ENCODE data around the gene ST6GALNAC4. TPM values are rescaled to one million over a fixed set of nuclear protein-coding genes. Genes with fewer than 3 reads are reported as not detected.
A peak's percentile ranks its signal among the peaks of the same experiment; 100 is the strongest.

Gene ST6GALNAC4
- polyA plus RNA-seq, 3 donors: 8.9 to 14.0 (median 10.3) TPM

- no peaks in the 10 kb centered on the region for H3K36me3 ChIP-seq (replicated peaks in 1 of 2; ENCODE audit: control insufficient read depth in 1 of 2, insufficient read depth in 2 of 2, low read length in 2 of 2)
- intact Hi-C loops (cut with micrococcal nuclease): loop anchor here (5.0 to 10.0 kb wide), 2 partner anchors 143 to 176 kb away; no protein-coding TSS in a partner anchor
- H3K9ac ChIP-seq (ENCODE audit: insufficient read depth, low read length, poor library complexity, severe bottlenecking): no peak overlapping the region
- H3K79me2 ChIP-seq (ENCODE audit: insufficient read depth, low read length): peaks cover 13% of the 10 kb centered on the region
- H3K9me3 ChIP-seq (replicated peaks in 1 of 2; ENCODE audit: control insufficient read depth in 1 of 2, insufficient read depth in 1 of 2, low read length in 2 of 2): no peaks in the 10 kb centered on the region
- no peak for TF ChIP-seq CTCF (IDR thresholded peaks at IDR 0.05)
- Mint-ChIP-seq H3K9me3 (no peaks in the 10 kb centered on the region), H3K27me3 (ENCODE audit: low read depth in 3 of 3) (peaks cover 0 to 3% (median 0%) of the 10 kb centered on the region in 3 donors), H3K4me3 (no peak overlapping the region), H3K36me3 (peaks cover 6 to 8% of the 10 kb centered on the region in 2 donors), H3K4me1 (peaks cover 31% of the 10 kb centered on the region), H3K27ac (peak overlapping the region in 1 of 7 donors; percentile 7)
- H3K4me2 ChIP-seq (replicated peaks; ENCODE audit: extremely low read depth, low read length, poor library complexity, severe bottlenecking): no peak overlapping the region
- 97% methylated on average over 8 of the region's 18 CpGs for WGBS (ENCODE audit: insufficient coverage)
- no peak overlapping the region for H2AFZ ChIP-seq (ENCODE audit: insufficient read depth, low read depth, low read length, poor library complexity, severe bottlenecking)
- H3K27me3 ChIP-seq (ENCODE audit: control insufficient read depth in 2 of 2, insufficient read depth in 2 of 2, low read length in 2 of 2): no peaks in the 10 kb centered on the region
- no peak overlapping the region for H3K27ac ChIP-seq (ENCODE audit: low read depth in 1 of 2, low read length in 2 of 2)
- peaks cover 8% of the 10 kb centered on the region for H4K20me1 ChIP-seq (ENCODE audit: insufficient read depth, low read length)
- H3K4me3 ChIP-seq (replicated peaks in 1 of 3; ENCODE audit: low read depth in 2 of 3, low read length in 3 of 3): no peak overlapping the region
- DNase-seq: no peak
- peaks cover 25 to 31% of the 10 kb centered on the region in 2 donors for H3K4me1 ChIP-seq (ENCODE audit: control insufficient read depth in 1 of 2, insufficient read depth in 2 of 2, low read length in 2 of 2)
Measured at GRCh38 chr9:127941062-127941960, 24.5 kb upstream of the ST6GALNAC4 start.

GRCh38 chr9:127940593-127940992, 23.8 kb upstream of the ST6GALNAC4 start:
- H3K9ac ChIP-seq (ENCODE audit: insufficient read depth, low read length, poor library complexity, severe bottlenecking): no peak overlapping the region
- H3K79me2 ChIP-seq (ENCODE audit: insufficient read depth, low read length): peaks cover 20% of the 10 kb centered on the region
- Mint-ChIP-seq H3K4me1 (peaks cover 38% of the 10 kb centered on the region), H3K4me3 (no peak overlapping the region), H3K27ac (no peak overlapping the region), H3K27me3 (ENCODE audit: low read depth in 3 of 3) (peaks cover 0 to 3% (median 0%) of the 10 kb centered on the region in 3 donors), H3K36me3 (peaks cover 9 to 13% of the 10 kb centered on the region in 2 donors), H3K9me3 (no peaks in the 10 kb centered on the region)
- H4K20me1 ChIP-seq (ENCODE audit: insufficient read depth, low read length): peaks cover 15% of the 10 kb centered on the region
- no peak for TF ChIP-seq CTCF (IDR thresholded peaks at IDR 0.05)
- no peak overlapping the region for H2AFZ ChIP-seq (ENCODE audit: insufficient read depth, low read depth, low read length, poor library complexity, severe bottlenecking)
- intact Hi-C loops (cut with micrococcal nuclease): loop anchor here (5.0 to 10.0 kb wide), 2 partner anchors 144 to 177 kb away; no protein-coding TSS in a partner anchor
- no peaks in the 10 kb centered on the region for H3K27me3 ChIP-seq (ENCODE audit: control insufficient read depth in 2 of 2, insufficient read depth in 2 of 2, low read length in 2 of 2)
- no peaks in the 10 kb centered on the region for H3K9me3 ChIP-seq (replicated peaks in 1 of 2; ENCODE audit: control insufficient read depth in 1 of 2, insufficient read depth in 1 of 2, low read length in 2 of 2)
- WGBS (ENCODE audit: insufficient coverage): 100% methylated on average over 1 of the region's 4 CpGs
- H3K4me1 ChIP-seq (ENCODE audit: control insufficient read depth in 1 of 2, insufficient read depth in 2 of 2, low read length in 2 of 2): peaks cover 32 to 38% of the 10 kb centered on the region in 2 donors
- no peak overlapping the region for H3K27ac ChIP-seq (ENCODE audit: low read depth in 1 of 2, low read length in 2 of 2)
- DNase-seq: no peak
- H3K36me3 ChIP-seq (replicated peaks in 1 of 2; ENCODE audit: control insufficient read depth in 1 of 2, insufficient read depth in 2 of 2, low read length in 2 of 2): peaks cover 0 to 1% of the 10 kb centered on the region in 2 donors
- H3K4me3 ChIP-seq (replicated peaks in 1 of 3; ENCODE audit: low read depth in 2 of 3, low read length in 3 of 3): no peak overlapping the region
- H3K4me2 ChIP-seq (replicated peaks; ENCODE audit: extremely low read depth, low read length, poor library complexity, severe bottlenecking): no peak overlapping the region
